ENCODE results near the gene NSG1. TPM values are rescaled to one million over a fixed set of nuclear protein-coding genes. Genes with fewer than 3 reads are reported as not detected.

The NSG1 gene
- total RNA-seq, 3 donors from 2014 or later, result 0.48 to 7.3 (median 6.2) TPM

- intact Hi-C loops (cut with DNase I; ENCODE audit: low total_unique reads), result no loop called here
- H3K9me3 ChIP-seq, result no peaks in the 10 kb centered on the region
- H3K27ac ChIP-seq, result no peak overlapping the region
- no peaks in the 10 kb centered on the region for H3K27me3 ChIP-seq
- no peak overlapping the region for H3K4me3 ChIP-seq
- no peak for DNase-seq (ENCODE audit: low spot score in 2 of 2)
- H3K36me3 ChIP-seq, result no peaks in the 10 kb centered on the region
- no peak for TF ChIP-seq POLR2A (IDR thresholded peaks at IDR 0.05)
- no peak for TF ChIP-seq CTCF (IDR thresholded peaks at IDR 0.05)
- TF ChIP-seq POLR2AphosphoS5 (IDR thresholded peaks at IDR 0.05), result no peak
- no peaks in the 10 kb centered on the region for H3K4me1 ChIP-seq
Observed at GRCh38 chr4:4443821-4444220, 56.9 kb downstream of the NSG1 start.

GRCh38 chr4:4446434-4446833 is 59.5 kb downstream of the NSG1 start:
- Histone ChIP-seq H3K9me3 (no peaks in the 10 kb centered on the region), H3K4me1 (no peaks in the 10 kb centered on the region), H3K4me3 (no peak overlapping the region), H3K27me3 (no peaks in the 10 kb centered on the region), H3K27ac (no peak overlapping the region), H3K36me3 (no peaks in the 10 kb centered on the region)
- intact Hi-C loops (cut with DNase I; ENCODE audit: low total_unique reads), result no loop called here
- no peak for TF ChIP-seq POLR2AphosphoS5 (IDR thresholded peaks at IDR 0.05)
- no peak for TF ChIP-seq POLR2A (IDR thresholded peaks at IDR 0.05)
- no peak for TF ChIP-seq CTCF (IDR thresholded peaks at IDR 0.05)
- no peak for DNase-seq (ENCODE audit: low spot score in 2 of 2)

GRCh38 chr4:4455210-4455865 is 68.4 kb downstream of the NSG1 start:
- H3K4me3 ChIP-seq, result no peak overlapping the region
- no peaks in the 10 kb centered on the region for H3K27me3 ChIP-seq
- no peaks in the 10 kb centered on the region for H3K9me3 ChIP-seq
- no peak overlapping the region for H3K27ac ChIP-seq
- intact Hi-C loops (cut with DNase I; ENCODE audit: low total_unique reads), result no loop called here
- no peaks in the 10 kb centered on the region for H3K4me1 ChIP-seq
- TF ChIP-seq POLR2A (IDR thresholded peaks at IDR 0.05), result no peak
- TF ChIP-seq CTCF (IDR thresholded peaks at IDR 0.05), result no peak
- no peak for TF ChIP-seq POLR2AphosphoS5 (IDR thresholded peaks at IDR 0.05)
- no peak for DNase-seq (ENCODE audit: low spot score in 2 of 2)
- H3K36me3 ChIP-seq, result peaks cover 6% of the 10 kb centered on the region

GRCh38 chr4:4456351-4456750 is 69.4 kb downstream of the NSG1 start:
- H3K27me3 ChIP-seq, result no peaks in the 10 kb centered on the region
- H3K4me1 ChIP-seq, result peaks cover 0 to 2% of the 10 kb centered on the region in 2 donors
- H3K9me3 ChIP-seq, result no peaks in the 10 kb centered on the region
- no peak for DNase-seq (ENCODE audit: low spot score in 2 of 2)
- H3K36me3 ChIP-seq, result peaks cover 6% of the 10 kb centered on the region
- no peak overlapping the region for H3K27ac ChIP-seq
- H3K4me3 ChIP-seq, result no peak overlapping the region
- intact Hi-C loops (cut with DNase I; ENCODE audit: low total_unique reads), result no loop called here
- no peak for TF ChIP-seq CTCF (IDR thresholded peaks at IDR 0.05)
- no peak for TF ChIP-seq POLR2AphosphoS5 (IDR thresholded peaks at IDR 0.05)
- no peak for TF ChIP-seq POLR2A (IDR thresholded peaks at IDR 0.05)

- H3K9me3 ChIP-seq, result no peaks in the 10 kb centered on the region
- intact Hi-C loops (cut with DNase I; ENCODE audit: low total_unique reads), result no loop called here
- TF ChIP-seq POLR2A (IDR thresholded peaks at IDR 0.05) (no peak), POLR2AphosphoS5 (IDR thresholded peaks at IDR 0.05) (no peak), CTCF (IDR thresholded peaks at IDR 0.05) (no peak)
- H3K27me3 ChIP-seq, result no peaks in the 10 kb centered on the region
- DNase-seq (ENCODE audit: low spot score in 2 of 2), result no peak
- H3K4me1 ChIP-seq, result peaks cover 0 to 7% of the 10 kb centered on the region in 2 donors
- no peak overlapping the region for H3K27ac ChIP-seq
- H3K36me3 ChIP-seq, result peaks cover 6% of the 10 kb centered on the region
- no peak overlapping the region for H3K4me3 ChIP-seq
Observed at GRCh38 chr4:4456816-4457578, 70.1 kb downstream of the NSG1 start.
